Ovary (tissue), 3 donors: ENCODE results near the gene BEST3.

Source experiments
- CTCF ChIP-seq, 3 donors: fragments of 450-650 bp in 2 of 3; fragments of 200-600 bp in 1 of 3; IDR thresholded peaks; one replicate each; pipeline versions ENCODE4 v1.5.1 to v1.8.0; 2016 to 2022; ENCODE audit warnings: antibody characterized with exemption in 3 of 3, mild to moderate bottlenecking in 1 of 3
- POLR2A ChIP-seq: fragments of 450-650 bp; IDR thresholded peaks from one replicate; pipeline ENCODE4 v1.6.1; 2017; ENCODE audit warnings: antibody characterized with exemption, mild to moderate bottlenecking, moderate library complexity
- donor health status: DM: no; HTN: no; CAD: no.

- TF ChIP-seq CTCF (IDR thresholded peaks at IDR 0.05) = no peak
- TF ChIP-seq POLR2A = no peak
Observed at GRCh38 chr12:69613351-69613750, 85.8 kb downstream of the BEST3 start.
